ENCODE data around the gene TSHZ2.

Gene TSHZ2

GRCh38 chr20:52975029-52975732 lies 3.0 kb downstream of the TSHZ2 start:
- peak overlapping the region; percentile 28 to 90 (median 72) for H3K9ac ChIP-seq (ENCODE audit: low read length in 5 of 5)
- H3K9me3 ChIP-seq (ENCODE audit: control insufficient read depth in 5 of 5, low read length in 5 of 5), result no peaks in the 10 kb centered on the region
- H3K4me3 ChIP-seq (ENCODE audit: low read depth in 1 of 5, low read length in 5 of 5), result peak overlapping the region; percentile 78 to 93 (median 81)
- H3K4me1 ChIP-seq (ENCODE audit: control insufficient read depth in 5 of 5, insufficient read depth in 5 of 5, low read length in 5 of 5), result peaks cover 0 to 30% (median 23%) of the 10 kb centered on the region in 5 donors
- H3K27ac ChIP-seq (ENCODE audit: low read depth, low read length), result peak overlapping the region; percentile 74
- peaks cover 0 to 6% (median 2%) of the 10 kb centered on the region in 5 donors for H3K27me3 ChIP-seq (ENCODE audit: control insufficient read depth in 5 of 5, insufficient read depth in 4 of 5, low read length in 5 of 5)
- H3K36me3 ChIP-seq (ENCODE audit: control insufficient read depth in 5 of 5, insufficient read depth in 5 of 5, low read length in 5 of 5), result no peaks in the 10 kb centered on the region

GRCh38 chr20:52975803-52976531 lies 3.8 kb downstream of the TSHZ2 start:
- Histone ChIP-seq H3K4me1 (ENCODE audit: control insufficient read depth in 5 of 5, insufficient read depth in 5 of 5, low read length in 5 of 5) (peaks cover 0 to 30% (median 23%) of the 10 kb centered on the region in 5 donors), H3K4me3 (ENCODE audit: low read depth in 1 of 5, low read length in 5 of 5) (peak overlapping the region in 4 of 5 donors; percentile 78 to 89 (median 80)), H3K27ac (ENCODE audit: low read depth, low read length) (peak overlapping the region; percentile 74), H3K36me3 (ENCODE audit: control insufficient read depth in 5 of 5, insufficient read depth in 5 of 5, low read length in 5 of 5) (no peaks in the 10 kb centered on the region), H3K9me3 (ENCODE audit: control insufficient read depth in 5 of 5, low read length in 5 of 5) (no peaks in the 10 kb centered on the region), H3K27me3 (ENCODE audit: control insufficient read depth in 5 of 5, insufficient read depth in 4 of 5, low read length in 5 of 5) (peaks cover 0 to 6% (median 2%) of the 10 kb centered on the region in 5 donors), H3K9ac (ENCODE audit: low read length in 5 of 5) (peak overlapping the region; percentile 4 to 90 (median 48))

GRCh38 chr20:52978851-52979250 lies 6.7 kb downstream of the TSHZ2 start:
- no peak overlapping the region for H3K9ac ChIP-seq (ENCODE audit: low read length in 5 of 5)
- H3K4me1 ChIP-seq (ENCODE audit: control insufficient read depth in 5 of 5, insufficient read depth in 5 of 5, low read length in 5 of 5), result peaks cover 0 to 23% (median 19%) of the 10 kb centered on the region in 5 donors
- H3K4me3 ChIP-seq (ENCODE audit: low read depth in 1 of 5, low read length in 5 of 5), result no peak overlapping the region
- no peaks in the 10 kb centered on the region for H3K36me3 ChIP-seq (ENCODE audit: control insufficient read depth in 5 of 5, insufficient read depth in 5 of 5, low read length in 5 of 5)
- H3K9me3 ChIP-seq (ENCODE audit: control insufficient read depth in 5 of 5, low read length in 5 of 5), result no peaks in the 10 kb centered on the region
- H3K27me3 ChIP-seq (ENCODE audit: control insufficient read depth in 5 of 5, insufficient read depth in 4 of 5, low read length in 5 of 5), result no peaks in the 10 kb centered on the region
- H3K27ac ChIP-seq (ENCODE audit: low read depth, low read length), result no peak overlapping the region

GRCh38 chr20:52981051-52981450 lies 8.9 kb downstream of the TSHZ2 start:
- H3K27ac ChIP-seq (ENCODE audit: low read depth, low read length), result no peak overlapping the region
- peaks cover 0 to 15% (median 9%) of the 10 kb centered on the region in 5 donors for H3K4me1 ChIP-seq (ENCODE audit: control insufficient read depth in 5 of 5, insufficient read depth in 5 of 5, low read length in 5 of 5)
- H3K9ac ChIP-seq (ENCODE audit: low read length in 5 of 5), result no peak overlapping the region
- no peaks in the 10 kb centered on the region for H3K27me3 ChIP-seq (ENCODE audit: control insufficient read depth in 5 of 5, insufficient read depth in 4 of 5, low read length in 5 of 5)
- H3K4me3 ChIP-seq (ENCODE audit: low read depth in 1 of 5, low read length in 5 of 5), result no peak overlapping the region
- H3K36me3 ChIP-seq (ENCODE audit: control insufficient read depth in 5 of 5, insufficient read depth in 5 of 5, low read length in 5 of 5), result peaks cover 0 to 5% (median 0%) of the 10 kb centered on the region in 5 donors
- no peaks in the 10 kb centered on the region for H3K9me3 ChIP-seq (ENCODE audit: control insufficient read depth in 5 of 5, low read length in 5 of 5)

- H3K4me1 ChIP-seq (ENCODE audit: control insufficient read depth in 5 of 5, insufficient read depth in 5 of 5, low read length in 5 of 5), result peaks cover 0 to 10% (median 4%) of the 10 kb centered on the region in 5 donors
- no peak overlapping the region for H3K9ac ChIP-seq (ENCODE audit: low read length in 5 of 5)
- no peaks in the 10 kb centered on the region for H3K27me3 ChIP-seq (ENCODE audit: control insufficient read depth in 5 of 5, insufficient read depth in 4 of 5, low read length in 5 of 5)
- H3K4me3 ChIP-seq (ENCODE audit: low read depth in 1 of 5, low read length in 5 of 5), result no peak overlapping the region
- peaks cover 0 to 5% (median 0%) of the 10 kb centered on the region in 5 donors for H3K36me3 ChIP-seq (ENCODE audit: control insufficient read depth in 5 of 5, insufficient read depth in 5 of 5, low read length in 5 of 5)
- no peaks in the 10 kb centered on the region for H3K9me3 ChIP-seq (ENCODE audit: control insufficient read depth in 5 of 5, low read length in 5 of 5)
- H3K27ac ChIP-seq (ENCODE audit: low read depth, low read length), result no peak overlapping the region
Observed at GRCh38 chr20:52983726-52984450, 11.7 kb downstream of the TSHZ2 start.

GRCh38 chr20:52984451-52984810 lies 12.3 kb downstream of the TSHZ2 start:
- H3K27me3 ChIP-seq (ENCODE audit: control insufficient read depth in 5 of 5, insufficient read depth in 4 of 5, low read length in 5 of 5), result no peaks in the 10 kb centered on the region
- no peak overlapping the region for H3K9ac ChIP-seq (ENCODE audit: low read length in 5 of 5)
- H3K9me3 ChIP-seq (ENCODE audit: control insufficient read depth in 5 of 5, low read length in 5 of 5), result no peaks in the 10 kb centered on the region
- no peak overlapping the region for H3K4me3 ChIP-seq (ENCODE audit: low read depth in 1 of 5, low read length in 5 of 5)
- H3K27ac ChIP-seq (ENCODE audit: low read depth, low read length), result no peak overlapping the region
- H3K4me1 ChIP-seq (ENCODE audit: control insufficient read depth in 5 of 5, insufficient read depth in 5 of 5, low read length in 5 of 5), result peaks cover 0 to 12% (median 4%) of the 10 kb centered on the region in 5 donors
- peaks cover 0 to 5% (median 0%) of the 10 kb centered on the region in 5 donors for H3K36me3 ChIP-seq (ENCODE audit: control insufficient read depth in 5 of 5, insufficient read depth in 5 of 5, low read length in 5 of 5)

- Histone ChIP-seq H3K27me3 (ENCODE audit: control insufficient read depth in 5 of 5, insufficient read depth in 4 of 5, low read length in 5 of 5) (no peaks in the 10 kb centered on the region), H3K36me3 (ENCODE audit: control insufficient read depth in 5 of 5, insufficient read depth in 5 of 5, low read length in 5 of 5) (peaks cover 0 to 5% (median 0%) of the 10 kb centered on the region in 5 donors), H3K9me3 (ENCODE audit: control insufficient read depth in 5 of 5, low read length in 5 of 5) (no peaks in the 10 kb centered on the region), H3K4me1 (ENCODE audit: control insufficient read depth in 5 of 5, insufficient read depth in 5 of 5, low read length in 5 of 5) (peaks cover 0 to 12% (median 0%) of the 10 kb centered on the region in 5 donors), H3K4me3 (ENCODE audit: low read depth in 1 of 5, low read length in 5 of 5) (no peak overlapping the region), H3K27ac (ENCODE audit: low read depth, low read length) (no peak overlapping the region), H3K9ac (ENCODE audit: low read length in 5 of 5) (no peak overlapping the region)
Observed at GRCh38 chr20:52985687-52986086, 13.5 kb downstream of the TSHZ2 start.

- Histone ChIP-seq H3K36me3 (ENCODE audit: control insufficient read depth in 5 of 5, insufficient read depth in 5 of 5, low read length in 5 of 5) (peaks cover 0 to 5% (median 0%) of the 10 kb centered on the region in 5 donors), H3K27ac (ENCODE audit: low read depth, low read length) (no peak overlapping the region), H3K27me3 (ENCODE audit: control insufficient read depth in 5 of 5, insufficient read depth in 4 of 5, low read length in 5 of 5) (no peaks in the 10 kb centered on the region), H3K4me3 (ENCODE audit: low read depth in 1 of 5, low read length in 5 of 5) (no peak overlapping the region), H3K9ac (ENCODE audit: low read length in 5 of 5) (no peak overlapping the region), H3K9me3 (ENCODE audit: control insufficient read depth in 5 of 5, low read length in 5 of 5) (no peaks in the 10 kb centered on the region), H3K4me1 (ENCODE audit: control insufficient read depth in 5 of 5, insufficient read depth in 5 of 5, low read length in 5 of 5) (peaks cover 0 to 21% (median 3%) of the 10 kb centered on the region in 5 donors)
Observed at GRCh38 chr20:52987295-52987694, 15.1 kb downstream of the TSHZ2 start.

- H3K36me3 ChIP-seq (ENCODE audit: control insufficient read depth in 5 of 5, insufficient read depth in 5 of 5, low read length in 5 of 5), result peaks cover 0 to 5% (median 0%) of the 10 kb centered on the region in 5 donors
- H3K27ac ChIP-seq (ENCODE audit: low read depth, low read length), result peak overlapping the region; percentile 64
- no peaks in the 10 kb centered on the region for H3K27me3 ChIP-seq (ENCODE audit: control insufficient read depth in 5 of 5, insufficient read depth in 4 of 5, low read length in 5 of 5)
- no peak overlapping the region for H3K4me3 ChIP-seq (ENCODE audit: low read depth in 1 of 5, low read length in 5 of 5)
- peak overlapping the region in 1 of 5 donors; percentile 11 for H3K9ac ChIP-seq (ENCODE audit: low read length in 5 of 5)
- H3K9me3 ChIP-seq (ENCODE audit: control insufficient read depth in 5 of 5, low read length in 5 of 5), result no peaks in the 10 kb centered on the region
- peaks cover 0 to 35% (median 13%) of the 10 kb centered on the region in 5 donors for H3K4me1 ChIP-seq (ENCODE audit: control insufficient read depth in 5 of 5, insufficient read depth in 5 of 5, low read length in 5 of 5)
Observed at GRCh38 chr20:52991830-52992229, 19.7 kb downstream of the TSHZ2 start.
